Fibroblast of the aortic adventitia (primary cell): ENCODE data around the gene MMUT. TPM values are rescaled to one million over a fixed set of nuclear protein-coding genes. Genes with fewer than 3 reads are reported as not detected.

Source experiments
- DNase-seq: peaks from one replicate; pipeline ENCODE4 v3.0.0-alpha.2; 2010; ENCODE audit warnings: low read depth
- H3K4me3 ChIP-seq: 2 replicates; pipeline ENCODE4 v1.5.1; 2011; ENCODE audit warnings: low read depth, mild to moderate bottlenecking, control low read depth, low read length, moderate library complexity
- total RNA-seq: library from RNA; depleted of rRNA; stranded (reverse); fragments of >200 nt; gene quantifications from 2 replicates; pipeline ENCODE4 v1.2.3, GENCODE V29; 2012; ENCODE audit warnings: low replicate concordance
- TF ChIP-seq, protein P1 (sequence below): IDR thresholded peaks from 2 replicates; pipeline ENCODE4 v1.5.1; 2011; ENCODE audit warnings: mild to moderate bottlenecking, low read length, control low read depth, inconsistent platforms; ENCODE audit not compliant: insufficient read depth

The MMUT gene
- total RNA-seq, 1 donor, result 27.4 TPM

DNA sequence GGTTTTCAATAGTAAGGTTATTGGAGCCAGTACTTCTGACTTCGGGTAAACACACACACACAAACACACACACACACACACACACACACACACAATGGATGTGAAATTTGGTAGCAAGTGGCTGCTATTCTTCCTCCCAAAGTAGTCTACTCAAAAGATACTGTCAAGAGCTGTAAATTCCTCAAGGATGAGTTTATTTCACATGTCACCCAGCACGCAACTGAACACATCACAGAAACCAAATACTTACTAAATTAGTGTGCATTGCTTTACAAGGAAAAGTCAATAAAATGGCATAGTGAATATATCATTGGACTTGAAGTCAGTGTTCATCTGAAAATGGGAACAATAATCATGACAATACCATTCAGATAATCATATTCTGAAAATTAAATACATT lies 32.9 kb downstream of the MMUT start:
- H3K4me3 ChIP-seq, result no peak overlapping the region
- TF ChIP-seq, protein P1, sequence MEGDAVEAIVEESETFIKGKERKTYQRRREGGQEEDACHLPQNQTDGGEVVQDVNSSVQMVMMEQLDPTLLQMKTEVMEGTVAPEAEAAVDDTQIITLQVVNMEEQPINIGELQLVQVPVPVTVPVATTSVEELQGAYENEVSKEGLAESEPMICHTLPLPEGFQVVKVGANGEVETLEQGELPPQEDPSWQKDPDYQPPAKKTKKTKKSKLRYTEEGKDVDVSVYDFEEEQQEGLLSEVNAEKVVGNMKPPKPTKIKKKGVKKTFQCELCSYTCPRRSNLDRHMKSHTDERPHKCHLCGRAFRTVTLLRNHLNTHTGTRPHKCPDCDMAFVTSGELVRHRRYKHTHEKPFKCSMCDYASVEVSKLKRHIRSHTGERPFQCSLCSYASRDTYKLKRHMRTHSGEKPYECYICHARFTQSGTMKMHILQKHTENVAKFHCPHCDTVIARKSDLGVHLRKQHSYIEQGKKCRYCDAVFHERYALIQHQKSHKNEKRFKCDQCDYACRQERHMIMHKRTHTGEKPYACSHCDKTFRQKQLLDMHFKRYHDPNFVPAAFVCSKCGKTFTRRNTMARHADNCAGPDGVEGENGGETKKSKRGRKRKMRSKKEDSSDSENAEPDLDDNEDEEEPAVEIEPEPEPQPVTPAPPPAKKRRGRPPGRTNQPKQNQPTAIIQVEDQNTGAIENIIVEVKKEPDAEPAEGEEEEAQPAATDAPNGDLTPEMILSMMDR, result no peak
- DNase-seq, result no peak

DNA sequence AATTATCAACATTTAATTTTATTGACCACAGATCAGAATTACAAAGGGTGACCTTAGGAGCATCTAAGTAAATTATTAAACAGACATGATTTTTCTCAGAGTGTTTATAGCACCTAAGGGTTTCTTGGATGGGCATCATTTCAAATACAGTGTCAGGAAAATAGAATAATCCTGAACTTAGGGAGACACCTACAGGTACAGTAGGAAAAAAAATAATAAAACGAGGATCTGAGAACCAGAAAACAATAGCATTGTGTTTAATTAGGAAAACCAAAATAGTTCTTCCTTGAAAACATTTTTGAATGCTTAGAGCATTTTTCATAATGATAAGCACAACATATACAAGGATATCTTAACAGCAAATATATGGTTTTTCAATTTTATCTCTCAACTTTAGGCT lies 39.2 kb downstream of the MMUT start:
- peak; percentile 72 for DNase-seq
- H3K4me3 ChIP-seq, result no peak overlapping the region
- TF ChIP-seq, protein P1, result peak; percentile 30

DNA sequence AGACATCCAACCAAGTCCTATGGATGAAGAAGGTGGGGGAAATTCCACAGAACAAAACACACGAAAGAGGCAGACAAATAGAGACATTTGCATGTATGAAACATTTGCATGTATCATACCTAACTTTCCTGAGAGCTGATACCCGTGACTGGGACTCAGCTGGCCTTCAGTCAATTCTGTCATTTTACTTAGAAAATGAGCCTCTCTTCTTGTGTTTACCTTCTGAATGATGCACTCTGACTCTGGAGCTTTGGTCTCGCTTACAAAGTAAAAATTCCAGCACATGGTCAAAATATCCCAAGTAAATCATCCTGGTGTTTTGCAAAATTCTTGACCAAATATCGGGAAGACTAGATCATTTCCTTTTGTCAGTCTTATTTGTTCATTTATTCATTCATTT lies 46.9 kb downstream of the MMUT start:
- TF ChIP-seq, protein P1, result no peak
- H3K4me3 ChIP-seq, result no peak overlapping the region
- DNase-seq, result no peak

DNA sequence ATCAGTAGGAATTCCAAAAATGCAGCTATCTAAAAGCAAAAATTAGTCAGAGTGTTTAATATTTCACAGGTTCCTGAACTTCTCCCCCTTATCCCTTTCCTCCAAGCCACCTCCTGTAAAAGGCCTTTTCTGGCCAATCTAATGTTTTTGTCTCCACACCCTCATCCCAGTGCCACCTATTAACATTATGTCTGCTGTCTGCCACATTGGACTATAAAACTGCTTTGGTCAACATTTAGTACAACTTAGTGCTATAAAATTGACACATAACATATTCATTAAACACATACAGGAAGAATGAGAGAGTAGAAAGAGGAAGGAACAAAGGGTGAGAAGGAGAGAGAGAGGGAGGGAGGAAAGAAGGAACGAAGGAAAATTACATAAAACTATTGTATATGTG lies 47.7 kb downstream of the MMUT start:
- H3K4me3 ChIP-seq, result no peak overlapping the region
- TF ChIP-seq, protein P1, result no peak
- no peak for DNase-seq

DNA sequence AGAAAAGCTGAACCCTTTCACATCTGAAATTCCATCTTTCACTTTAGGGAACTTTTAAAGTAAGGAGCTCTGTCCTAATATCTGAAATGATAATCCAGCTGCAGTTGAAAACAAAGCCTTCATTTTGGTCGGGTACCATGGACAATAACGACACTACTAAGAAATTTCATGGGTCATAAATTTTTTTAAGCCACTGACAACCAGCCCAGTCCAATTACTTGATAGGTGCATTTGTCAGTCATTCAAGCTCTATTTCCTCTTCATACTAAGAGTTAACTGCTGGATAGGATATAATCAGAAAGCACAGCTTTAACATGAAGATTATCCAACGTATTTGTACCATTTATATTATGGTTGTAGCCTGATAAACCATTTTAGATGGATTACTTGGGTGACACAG lies 52.5 kb downstream of the MMUT start:
- no peak overlapping the region for H3K4me3 ChIP-seq
- TF ChIP-seq, protein P1, result no peak
- DNase-seq, result no peak

DNA sequence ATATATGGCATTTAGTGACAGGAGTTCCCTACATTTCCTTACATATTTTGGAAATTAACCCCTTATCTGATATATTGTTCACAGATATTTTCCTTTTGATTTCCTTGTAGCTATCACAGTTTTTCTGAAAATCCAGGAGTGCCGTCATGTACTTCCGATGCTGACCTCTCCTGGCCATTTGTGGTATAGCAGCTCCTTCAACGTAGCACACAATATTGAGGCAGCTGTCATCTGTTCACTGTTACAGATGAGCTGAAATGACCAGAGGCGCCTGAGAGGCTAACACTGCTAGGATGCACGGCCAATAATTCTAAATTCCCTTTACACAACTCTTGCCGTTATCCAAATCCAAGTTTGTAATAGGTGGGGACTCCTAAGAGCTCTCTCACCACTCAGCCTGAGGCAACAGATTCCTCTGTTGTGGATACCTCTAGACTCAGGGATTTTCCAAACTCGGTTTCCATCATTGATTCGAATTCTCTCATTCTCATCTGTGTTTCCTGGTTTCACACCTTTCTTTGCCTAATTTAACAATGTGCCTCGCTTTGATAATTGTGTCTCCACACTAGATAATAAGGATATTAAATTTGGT lies 53.0 kb downstream of the MMUT start:
- TF ChIP-seq, protein P1, result peak; percentile 90
- peak; percentile 91 for DNase-seq
- no peak overlapping the region for H3K4me3 ChIP-seq
